ENCODE data around the gene CMBL. TPM values are rescaled to one million over a fixed set of nuclear protein-coding genes. Genes with fewer than 3 reads are reported as not detected.

The CMBL gene
- total RNA-seq, 2 donors from 2014 or later = 123 to 186 TPM

- H3K9ac ChIP-seq (ENCODE audit: low read depth in 2 of 2, low read length in 2 of 2) = no peak overlapping the region
- H3K4me1 ChIP-seq = no peaks in the 10 kb centered on the region
- H3K4me3 ChIP-seq = no peak overlapping the region
- peak; percentile 53 for DNase-seq
- no peaks in the 10 kb centered on the region for H3K27me3 ChIP-seq
- H3K9me3 ChIP-seq = no peaks in the 10 kb centered on the region
- no peak for TF ChIP-seq CTCF (IDR thresholded peaks at IDR 0.05)
- intact Hi-C loops (cut with DNase I) = no loop called here
- no peaks in the 10 kb centered on the region for H3K36me3 ChIP-seq
- H3K27ac ChIP-seq = peak overlapping the region; percentile 8
These were observed 2.5 kb upstream of the CMBL start for GRCh38 chr5:10310066-10310779.

- intact Hi-C loops (cut with DNase I) = no loop called here
- Histone ChIP-seq H3K27me3 (no peaks in the 10 kb centered on the region), H3K9ac (ENCODE audit: low read depth in 2 of 2, low read length in 2 of 2) (no peak overlapping the region), H3K27ac (no peak overlapping the region), H3K4me3 (no peak overlapping the region), H3K4me1 (peaks cover 6% of the 10 kb centered on the region), H3K36me3 (no peaks in the 10 kb centered on the region), H3K9me3 (no peaks in the 10 kb centered on the region)
- TF ChIP-seq CTCF (IDR thresholded peaks at IDR 0.05) = no peak
- no peak for DNase-seq
These were observed 1.1 kb upstream of the CMBL start for GRCh38 chr5:10308844-10309243.

DNA sequence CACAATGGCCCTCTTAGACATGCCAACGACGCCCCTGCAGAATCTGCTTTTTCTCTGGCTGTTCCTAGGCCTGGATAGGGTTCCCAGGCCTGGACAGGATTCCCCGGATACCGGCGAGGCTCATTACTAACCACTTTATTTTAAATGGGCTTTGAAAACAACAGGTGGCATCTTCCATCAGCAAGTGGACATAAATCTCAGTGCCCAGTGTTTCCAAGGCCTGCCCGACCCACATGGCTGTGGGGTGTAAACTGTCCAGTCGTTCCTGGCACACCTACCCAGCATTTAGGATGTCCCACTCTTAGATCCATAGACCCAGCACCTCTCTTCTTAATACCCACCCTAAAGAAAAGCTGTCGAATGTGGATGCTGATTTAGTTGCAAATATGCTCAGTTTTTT is 896 bp downstream of the CMBL start:
- Histone ChIP-seq H3K4me1 (peaks cover 6% of the 10 kb centered on the region), H3K4me3 (peak overlapping the region; percentile 56), H3K27me3 (no peaks in the 10 kb centered on the region), H3K9me3 (no peaks in the 10 kb centered on the region), H3K36me3 (no peaks in the 10 kb centered on the region), H3K27ac (peak overlapping the region; percentile 94), H3K9ac (ENCODE audit: low read depth in 2 of 2, low read length in 2 of 2) (peak overlapping the region; percentile 80 to 90)
- TF ChIP-seq CTCF (IDR thresholded peaks at IDR 0.05) = no peak
- DNase-seq = peak; percentile 38
- intact Hi-C loops (cut with DNase I) = no loop called here

DNA sequence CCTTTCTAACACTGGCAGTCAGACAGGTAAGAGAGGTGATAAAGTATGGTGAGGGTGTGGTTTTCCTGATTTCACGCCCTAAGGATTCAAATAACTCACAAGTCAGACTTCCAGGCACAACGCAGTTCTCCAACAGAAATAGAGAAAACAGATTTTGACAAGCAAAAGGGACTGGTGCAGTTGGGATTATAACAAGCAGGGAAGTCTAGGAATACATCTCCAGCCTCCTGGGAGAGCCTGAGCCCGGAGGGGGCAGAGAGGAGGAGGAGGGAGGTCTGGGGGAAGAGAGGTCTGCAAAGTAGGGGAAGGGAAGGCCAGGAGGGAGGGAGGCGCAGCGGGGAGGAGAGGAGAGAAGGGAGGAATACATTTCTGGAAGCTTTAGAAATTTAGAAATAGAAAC is 1.6 kb downstream of the CMBL start:
- TF ChIP-seq CTCF (IDR thresholded peaks at IDR 0.05) = no peak
- intact Hi-C loops (cut with DNase I) = no loop called here
- Histone ChIP-seq H3K4me3 (peak overlapping the region; percentile 56), H3K4me1 (peaks cover 6% of the 10 kb centered on the region), H3K9ac (ENCODE audit: low read depth in 2 of 2, low read length in 2 of 2) (peak overlapping the region; percentile 40 to 90), H3K27me3 (no peaks in the 10 kb centered on the region), H3K36me3 (no peaks in the 10 kb centered on the region), H3K9me3 (no peaks in the 10 kb centered on the region), H3K27ac (peak overlapping the region; percentile 94)
- DNase-seq = peak; percentile 44

DNA sequence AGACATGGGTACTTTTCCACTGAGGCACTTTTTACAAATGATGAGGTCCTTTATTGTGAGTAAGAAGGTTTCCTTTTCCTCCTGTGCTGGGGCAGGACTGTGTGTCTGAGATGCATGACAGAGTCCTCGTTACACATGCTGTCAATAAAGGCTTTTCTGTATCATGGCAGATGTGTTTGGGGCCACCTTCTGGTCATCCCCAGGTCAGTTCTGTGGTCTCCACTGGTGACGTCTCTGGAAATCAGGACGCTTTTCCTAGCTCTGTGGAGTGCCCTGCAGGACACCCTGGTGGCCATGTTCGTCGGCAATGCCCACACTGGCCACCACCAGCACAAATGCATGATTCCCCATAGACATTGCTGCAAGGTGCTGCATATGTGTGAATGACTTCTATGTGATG is 2.8 kb downstream of the CMBL start:
- H3K36me3 ChIP-seq = no peaks in the 10 kb centered on the region
- no peak overlapping the region for H3K4me3 ChIP-seq
- no peaks in the 10 kb centered on the region for H3K27me3 ChIP-seq
- no peaks in the 10 kb centered on the region for H3K9me3 ChIP-seq
- H3K9ac ChIP-seq (ENCODE audit: low read depth in 2 of 2, low read length in 2 of 2) = peak overlapping the region in 1 of 2 donors; percentile 77
- intact Hi-C loops (cut with DNase I) = no loop called here
- TF ChIP-seq CTCF (IDR thresholded peaks at IDR 0.05) = no peak
- peaks cover 6% of the 10 kb centered on the region for H3K4me1 ChIP-seq
- H3K27ac ChIP-seq = peak overlapping the region; percentile 94
- DNase-seq = no peak

Measured in colonic mucosa (tissue), 4 donors.